GM10847 (cell line): ENCODE measurements around the gene GDE1.
A peak's percentile ranks its signal among the peaks of the same experiment; 100 is the strongest.

Source experiments
- POLR2A ChIP-seq: IDR thresholded peaks from 2 replicates; pipeline ENCODE4 v1.6.1; 2011; ENCODE audit not compliant: insufficient read length; ENCODE audit errors: extremely low read depth

GDE1 gene

GRCh38 chr16:19521471-19522396 is at the start of gene GDE1:
TSS of gene GDE1 (minus strand) at chr16:19522098. CDS start at chr16:19521964, 134 bp downstream.
- TF ChIP-seq POLR2A, result peak; percentile 81

GRCh38 chr16:19567560-19567959 is 45.7 kb upstream of the GDE1 start:
- TF ChIP-seq POLR2A, result no peak

- TF ChIP-seq POLR2A, result no peak
These were observed 44.5 kb upstream of the GDE1 start for GRCh38 chr16:19566362-19566761.

GRCh38 chr16:19563377-19563776 is 41.5 kb upstream of the GDE1 start:
- no peak for TF ChIP-seq POLR2A

GRCh38 chr16:19560078-19560477 is 38.2 kb upstream of the GDE1 start:
- TF ChIP-seq POLR2A, result no peak

- TF ChIP-seq POLR2A, result no peak
These were observed 37.5 kb upstream of the GDE1 start for GRCh38 chr16:19559242-19559910.

GRCh38 chr16:19555938-19556771 is 34.3 kb upstream of the GDE1 start:
- no peak for TF ChIP-seq POLR2A

GRCh38 chr16:19555186-19555937 is 33.5 kb upstream of the GDE1 start, which contains the start of gene VPS35L:
TSS of gene VPS35L (plus strand) at chr16:19555703. CDS start at chr16:19555730, 27 bp downstream.
- peak; percentile 49 for TF ChIP-seq POLR2A

GRCh38 chr16:19549673-19550072 is 27.8 kb upstream of the GDE1 start:
- TF ChIP-seq POLR2A, result no peak

GRCh38 chr16:19548144-19548543 is 26.2 kb upstream of the GDE1 start:
- TF ChIP-seq POLR2A, result no peak

- no peak for TF ChIP-seq POLR2A
These were observed 20.4 kb upstream of the GDE1 start for GRCh38 chr16:19542138-19542821.

GRCh38 chr16:19540241-19540970 is 18.5 kb upstream of the GDE1 start:
- TF ChIP-seq POLR2A, result no peak

GRCh38 chr16:19532601-19533000 is 10.7 kb upstream of the GDE1 start:
- TF ChIP-seq POLR2A, result no peak
